Keratinocyte (primary cell): ENCODE data around the gene SERPINB12.

ENCODE experiments used
- EZH2 ChIP-seq: IDR thresholded peaks from one replicate; pipeline ENCODE4 v1.6.1; 2012; ENCODE audit warnings: inconsistent platforms, mild to moderate bottlenecking, low read length, moderate library complexity
- TF ChIP-seq, protein P1 (sequence below), 3 experiments: IDR thresholded peaks in 1 of 3; conservative IDR thresholded peaks in 1 of 3; optimal IDR thresholded peaks in 1 of 3; 2 replicates in 2 of 3; 3 replicates in 1 of 3; pipeline versions ENCODE3 to v1.5.1; 2011; ENCODE audit warnings: low read length in 3 of 3, mild to moderate bottlenecking in 3 of 3, moderate library complexity in 2 of 3, control low read depth in 1 of 3, inconsistent platforms in 1 of 3; ENCODE audit not compliant: insufficient read depth in 2 of 3; ENCODE audit errors: extremely low read depth in 1 of 3

DNA sequence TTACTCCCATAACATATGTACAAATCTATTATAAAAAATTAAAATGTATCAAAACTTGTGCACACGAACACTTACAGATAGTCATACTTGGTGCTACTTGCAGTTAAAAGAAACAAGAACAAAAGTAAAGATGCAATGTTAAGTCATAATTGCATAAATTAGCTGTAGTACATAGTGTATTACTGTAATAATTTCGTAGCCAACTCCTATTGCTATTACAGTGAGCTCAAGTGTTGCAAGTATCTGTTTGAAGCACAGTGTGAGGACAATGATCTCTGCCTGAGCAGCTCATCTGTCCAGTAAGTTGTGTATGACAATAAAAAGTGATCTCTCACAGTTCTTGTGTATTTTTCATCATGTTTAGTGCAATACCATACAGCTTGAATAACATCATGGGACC is 37.4 kb downstream of the SERPINB12 start:
- TF ChIP-seq, protein P1, sequence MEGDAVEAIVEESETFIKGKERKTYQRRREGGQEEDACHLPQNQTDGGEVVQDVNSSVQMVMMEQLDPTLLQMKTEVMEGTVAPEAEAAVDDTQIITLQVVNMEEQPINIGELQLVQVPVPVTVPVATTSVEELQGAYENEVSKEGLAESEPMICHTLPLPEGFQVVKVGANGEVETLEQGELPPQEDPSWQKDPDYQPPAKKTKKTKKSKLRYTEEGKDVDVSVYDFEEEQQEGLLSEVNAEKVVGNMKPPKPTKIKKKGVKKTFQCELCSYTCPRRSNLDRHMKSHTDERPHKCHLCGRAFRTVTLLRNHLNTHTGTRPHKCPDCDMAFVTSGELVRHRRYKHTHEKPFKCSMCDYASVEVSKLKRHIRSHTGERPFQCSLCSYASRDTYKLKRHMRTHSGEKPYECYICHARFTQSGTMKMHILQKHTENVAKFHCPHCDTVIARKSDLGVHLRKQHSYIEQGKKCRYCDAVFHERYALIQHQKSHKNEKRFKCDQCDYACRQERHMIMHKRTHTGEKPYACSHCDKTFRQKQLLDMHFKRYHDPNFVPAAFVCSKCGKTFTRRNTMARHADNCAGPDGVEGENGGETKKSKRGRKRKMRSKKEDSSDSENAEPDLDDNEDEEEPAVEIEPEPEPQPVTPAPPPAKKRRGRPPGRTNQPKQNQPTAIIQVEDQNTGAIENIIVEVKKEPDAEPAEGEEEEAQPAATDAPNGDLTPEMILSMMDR (optimal IDR thresholded peaks at IDR 0.05 in 1 of 3, IDR thresholded peaks at IDR 0.05 in 1 of 3, conservative IDR thresholded peaks at IDR 0.05 in 1 of 3; ENCODE audit: extremely low read depth in 1 of 3, insufficient read depth in 2 of 3, low read length in 3 of 3), result no peak
- no peak for TF ChIP-seq EZH2
